Upper lobe of right lung (tissue), 1 donor: ENCODE measurements around the gene IL1RAP. TPM values are rescaled to one million over a fixed set of nuclear protein-coding genes. Genes with fewer than 3 reads are reported as not detected.

ENCODE experiments used
- ATAC-seq: fragments of 200-7000 bp; cut with Tn5 transposase; one replicate; pipeline ENCODE4 v1.9.1; 2020; ENCODE audit warnings: mild to moderate bottlenecking, moderate library complexity
- DNase-seq: peaks from one replicate; pipeline ENCODE4 v3.0.0-alpha.2; 2020
- H3K27ac ChIP-seq: fragments of 200-600 bp; one replicate; pipeline ENCODE4 v1.8.0; 2022
- H3K27me3 ChIP-seq: fragments of 200-600 bp; one replicate; pipeline ENCODE4 v1.8.0; 2022; ENCODE audit warnings: mild to moderate bottlenecking
- H3K36me3 ChIP-seq: fragments of 200-600 bp; one replicate; pipeline ENCODE4 v1.8.0; 2022
- H3K4me1 ChIP-seq: fragments of 200-600 bp; one replicate; pipeline ENCODE4 v1.8.0; 2022
- H3K4me3 ChIP-seq: fragments of 200-600 bp; one replicate; pipeline ENCODE4 v1.8.0; 2022; ENCODE audit warnings: mild to moderate bottlenecking
- H3K9me3 ChIP-seq: fragments of 200-600 bp; one replicate; pipeline ENCODE4 v1.8.0; 2022
- CTCF ChIP-seq: fragments of 200-600 bp; IDR thresholded peaks from one replicate; pipeline ENCODE4 v1.8.0; 2022; ENCODE audit warnings: antibody characterized with exemption
- intact Hi-C: fragments of 100-400 bp; cut with DNase I; formaldehyde crosslinking; loops from one replicate; pipeline ENCODE4 v1.11.0; 2022
- total RNA-seq: library from RNA; stranded (reverse); fragmentation: NEBNext Ultra II Directional; extraction: Animal tissue kit (Norgen Biotek cat#: 25700); gene quantifications from one replicate; pipeline ENCODE4 v1.2.1, GENCODE V29; 2021
- donor health status: DM: no; HTN: yes; CAD: no; lungs with severe emphysema.

IL1RAP gene
- total RNA-seq, 1 donor from 2014 or later: 34.6 TPM

- no peak for DNase-seq
- no peak for ATAC-seq
- no peak for TF ChIP-seq CTCF
- no peaks in the 10 kb centered on the region for H3K27me3 ChIP-seq
- intact Hi-C loops: no loop called here
- no peaks in the 10 kb centered on the region for H3K36me3 ChIP-seq
- H3K4me3 ChIP-seq: no peak overlapping the region
- H3K9me3 ChIP-seq: no peaks in the 10 kb centered on the region
- H3K4me1 ChIP-seq: peaks cover 6% of the 10 kb centered on the region
- no peak overlapping the region for H3K27ac ChIP-seq
Observed at GRCh38 chr3:190541560-190541959, 27.7 kb downstream of the IL1RAP start.

- Histone ChIP-seq H3K27me3 (no peaks in the 10 kb centered on the region), H3K4me1 (peaks cover 6% of the 10 kb centered on the region), H3K4me3 (no peak overlapping the region), H3K27ac (no peak overlapping the region), H3K9me3 (no peaks in the 10 kb centered on the region), H3K36me3 (no peaks in the 10 kb centered on the region)
- DNase-seq: no peak
- TF ChIP-seq CTCF: no peak
- ATAC-seq: no peak
- intact Hi-C loops: no loop called here
Observed at GRCh38 chr3:190542846-190543245, 29.0 kb downstream of the IL1RAP start.

GRCh38 chr3:190543671-190544070 is 29.8 kb downstream of the IL1RAP start:
- Histone ChIP-seq H3K27ac (no peak overlapping the region), H3K4me3 (no peak overlapping the region), H3K36me3 (no peaks in the 10 kb centered on the region), H3K9me3 (no peaks in the 10 kb centered on the region), H3K4me1 (peaks cover 6% of the 10 kb centered on the region), H3K27me3 (no peaks in the 10 kb centered on the region)
- no peak for DNase-seq
- intact Hi-C loops: no loop called here
- no peak for TF ChIP-seq CTCF
- ATAC-seq: no peak

GRCh38 chr3:190545191-190545590 is 31.3 kb downstream of the IL1RAP start:
- Histone ChIP-seq H3K9me3 (no peaks in the 10 kb centered on the region), H3K27ac (no peak overlapping the region), H3K4me3 (no peak overlapping the region), H3K4me1 (peaks cover 6% of the 10 kb centered on the region), H3K36me3 (no peaks in the 10 kb centered on the region), H3K27me3 (no peaks in the 10 kb centered on the region)
- TF ChIP-seq CTCF: no peak
- ATAC-seq (no peak), DNase-seq (no peak)
- intact Hi-C loops: no loop called here

- Histone ChIP-seq H3K27ac (no peak overlapping the region), H3K4me1 (peaks cover 6% of the 10 kb centered on the region), H3K9me3 (no peaks in the 10 kb centered on the region), H3K27me3 (no peaks in the 10 kb centered on the region), H3K4me3 (no peak overlapping the region), H3K36me3 (no peaks in the 10 kb centered on the region)
- ATAC-seq (no peak), DNase-seq (no peak)
- intact Hi-C loops: no loop called here
- TF ChIP-seq CTCF: no peak
Observed at GRCh38 chr3:190546881-190547510, 33.1 kb downstream of the IL1RAP start.
